Cardiac septum (tissue), 1 donor: ENCODE data around the gene MAP2K4. TPM values are rescaled to one million over a fixed set of nuclear protein-coding genes. Genes with fewer than 3 reads are reported as not detected.
"Not testable (repeated sequence)": the region's sequence is repeated elsewhere in the genome, so short reads cannot be mapped to it uniquely, and the experiment has no call there.

ENCODE experiments used
- DNase-seq: peaks from one replicate; pipeline ENCODE4 v3.0.0-alpha.2; 2020; ENCODE audit warnings: low spot score
- intact Hi-C: fragments of 100-400 bp; cut with DNase I; formaldehyde crosslinking; loops from one replicate; pipeline ENCODE4 v1.14.0; 2022
- microRNA-seq: library from miRNA; unstranded; fragments of <30 nt; microRNA quantifications from one replicate; pipeline ENCODE4 v1.2.0, GENCODE V29; 2020
- total RNA-seq: library from RNA; stranded (reverse); fragmentation: NEBNext Ultra II Directional; extraction: Animal tissue kit (Norgen Biotek cat#: 25700); gene quantifications from one replicate; pipeline ENCODE4 v1.2.1, GENCODE V29; 2021
- donor health status: DM: no; HTN: no; CAD: no.

The MAP2K4 gene
- total RNA-seq, 1 donor from 2014 or later, result 32.5 TPM

DNA sequence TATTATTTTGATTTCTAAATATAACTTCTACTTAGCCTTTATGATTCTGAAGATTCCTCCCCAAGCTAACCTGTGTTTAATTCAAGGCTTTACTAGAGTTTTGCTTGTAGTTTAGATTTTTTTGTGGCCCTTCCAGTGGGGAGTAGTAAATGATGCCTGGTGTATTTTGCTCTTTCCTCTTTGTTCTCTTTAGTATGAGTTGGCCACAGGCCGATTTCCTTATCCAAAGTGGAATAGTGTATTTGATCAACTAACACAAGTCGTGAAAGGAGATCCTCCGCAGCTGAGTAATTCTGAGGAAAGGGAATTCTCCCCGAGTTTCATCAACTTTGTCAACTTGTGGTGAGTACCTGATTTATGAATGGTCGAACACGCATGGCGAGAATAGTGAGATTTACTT is 108.3 kb downstream of the MAP2K4 start:
- DNase-seq, result no peak
- intact Hi-C loops, result no loop called here

DNA sequence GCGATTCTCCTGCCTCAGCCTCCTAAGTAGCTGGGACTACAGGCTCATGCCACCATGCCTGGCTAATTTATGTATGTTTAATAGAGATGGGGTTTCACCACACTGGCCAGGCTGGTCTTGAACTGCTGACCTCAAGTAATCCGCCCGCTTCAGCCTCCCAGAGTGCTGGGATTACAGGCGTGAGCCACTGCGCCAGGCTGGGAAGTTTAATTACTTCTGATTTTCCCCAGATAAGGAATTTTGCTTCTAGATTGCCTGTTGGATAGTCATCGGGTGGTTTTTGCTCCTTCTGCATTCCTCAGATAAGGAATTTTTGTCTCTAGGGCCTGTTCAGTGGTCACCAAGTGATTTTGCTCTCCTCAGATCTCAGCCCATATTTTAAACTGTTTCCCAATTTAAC is 112.5 kb downstream of the MAP2K4 start:
- no peak for DNase-seq
- intact Hi-C loops, result no loop called here

- intact Hi-C loops, result no loop called here
- no peak for DNase-seq
These were observed 113.4 kb downstream of the MAP2K4 start for GRCh38 chr17:12134101-12134500.

DNA sequence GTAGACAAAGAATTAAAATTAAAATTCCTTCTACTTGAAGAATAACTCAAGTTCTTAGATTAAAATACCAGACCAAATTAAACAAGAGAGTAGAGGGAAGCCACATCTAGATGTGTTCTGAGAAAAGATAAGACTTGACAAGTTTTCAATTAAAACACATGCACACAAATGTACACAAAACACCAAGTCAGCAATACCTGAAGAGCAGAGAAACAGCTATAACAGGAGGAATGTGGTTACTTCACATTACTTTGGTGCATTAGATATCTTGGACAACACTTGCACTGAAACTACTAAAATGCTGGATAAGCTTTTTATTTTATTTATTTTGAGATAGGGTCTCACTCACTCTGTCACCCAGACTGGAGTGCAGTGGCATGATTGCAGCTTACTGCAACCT is 113.9 kb downstream of the MAP2K4 start:
- intact Hi-C loops, result no loop called here
- DNase-seq, result no peak

- intact Hi-C loops, result no loop called here
These were observed 115.6 kb downstream of the MAP2K4 start for GRCh38 chr17:12136243-12136642.

DNA sequence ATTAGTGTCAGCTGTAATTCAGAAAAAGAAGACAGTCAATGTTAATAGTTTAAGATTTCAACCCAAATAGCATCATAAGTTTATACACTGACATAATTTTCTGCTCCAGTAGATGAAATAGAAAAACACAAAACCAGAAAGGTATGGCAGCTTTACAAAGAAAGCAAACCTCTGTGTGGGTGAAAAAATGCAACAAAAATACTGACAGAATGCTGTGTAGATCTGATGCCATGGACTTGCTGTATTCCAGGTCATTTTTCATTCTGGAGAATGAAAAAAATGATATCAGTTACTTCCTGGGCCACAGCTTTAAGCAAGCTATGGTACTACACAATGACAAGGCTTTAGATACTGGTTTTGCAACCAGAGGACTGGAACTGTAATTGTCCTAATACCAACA is 116.0 kb downstream of the MAP2K4 start:
- intact Hi-C loops, result no loop called here

More at GRCh38 chr17:12136243-12136642, 115.6 kb downstream of the MAP2K4 start:
- no peak for DNase-seq

DNA sequence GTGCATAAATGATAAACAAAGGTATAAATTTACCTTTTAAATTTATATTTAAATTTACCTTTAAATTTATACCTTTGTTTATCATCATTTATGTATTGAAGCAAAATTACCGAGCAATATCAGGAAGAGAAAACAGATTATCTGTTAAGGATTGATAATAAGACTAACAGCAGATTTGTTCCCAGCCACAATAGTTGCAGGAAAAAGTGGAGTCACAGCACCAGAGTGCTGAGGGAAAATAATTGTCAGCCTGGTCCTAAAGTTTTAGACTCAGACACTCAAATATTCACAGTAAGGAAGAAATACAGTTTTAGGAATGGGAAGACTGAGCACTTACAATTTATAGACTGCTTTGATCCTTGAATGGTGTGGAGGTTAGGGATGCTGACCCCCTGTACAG is 117.2 kb downstream of the MAP2K4 start:
- no peak for DNase-seq
- intact Hi-C loops, result no loop called here

More for the DNA sequence above, 116.0 kb downstream of the MAP2K4 start:
- DNase-seq, result no peak

DNA sequence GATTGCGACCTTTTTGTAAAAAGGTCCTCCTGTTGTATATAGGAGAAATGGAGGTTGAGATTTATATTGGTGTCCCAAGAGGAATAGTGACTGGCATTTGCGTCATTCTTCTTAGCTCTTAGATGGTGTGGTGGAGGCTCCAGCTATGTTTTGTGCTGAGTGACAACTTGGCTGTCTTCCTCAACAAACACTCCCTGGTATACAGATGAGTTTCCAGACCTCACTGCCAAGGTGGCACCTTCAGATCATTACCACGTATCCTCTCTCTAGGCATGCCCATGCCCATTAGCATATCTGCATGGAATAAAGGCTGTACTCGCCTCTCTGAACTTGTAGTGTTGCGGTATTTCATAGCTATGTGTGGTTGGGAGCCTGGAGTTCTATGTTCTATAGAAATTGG is 120.0 kb downstream of the MAP2K4 start:
- no peak for DNase-seq
- intact Hi-C loops, result no loop called here

GRCh38 chr17:12162187-12162586 is 141.5 kb downstream of the MAP2K4 start:
- intact Hi-C loops, DNase-seq: not testable (repeated sequence)

DNA sequence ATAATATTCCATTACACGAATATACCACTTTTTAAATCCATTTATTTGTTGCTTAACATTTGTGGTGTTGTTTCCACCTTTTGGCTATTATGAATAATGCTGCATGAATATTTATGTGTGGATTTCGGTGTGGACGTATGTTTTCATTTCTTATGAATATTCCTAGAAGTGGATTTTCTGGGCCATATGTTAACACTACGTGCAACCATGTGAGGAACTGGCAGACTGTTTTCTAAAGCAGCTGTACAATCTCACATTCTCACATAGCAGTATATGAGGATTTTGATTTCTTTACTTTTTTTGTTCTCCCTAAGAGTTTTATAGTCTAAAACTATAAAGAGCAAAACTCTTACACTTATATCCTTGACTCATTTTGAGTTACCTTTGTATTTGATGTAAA is 143.4 kb downstream of the MAP2K4 start:
- DNase-seq, result no peak
- intact Hi-C loops, result no loop called here

DNA sequence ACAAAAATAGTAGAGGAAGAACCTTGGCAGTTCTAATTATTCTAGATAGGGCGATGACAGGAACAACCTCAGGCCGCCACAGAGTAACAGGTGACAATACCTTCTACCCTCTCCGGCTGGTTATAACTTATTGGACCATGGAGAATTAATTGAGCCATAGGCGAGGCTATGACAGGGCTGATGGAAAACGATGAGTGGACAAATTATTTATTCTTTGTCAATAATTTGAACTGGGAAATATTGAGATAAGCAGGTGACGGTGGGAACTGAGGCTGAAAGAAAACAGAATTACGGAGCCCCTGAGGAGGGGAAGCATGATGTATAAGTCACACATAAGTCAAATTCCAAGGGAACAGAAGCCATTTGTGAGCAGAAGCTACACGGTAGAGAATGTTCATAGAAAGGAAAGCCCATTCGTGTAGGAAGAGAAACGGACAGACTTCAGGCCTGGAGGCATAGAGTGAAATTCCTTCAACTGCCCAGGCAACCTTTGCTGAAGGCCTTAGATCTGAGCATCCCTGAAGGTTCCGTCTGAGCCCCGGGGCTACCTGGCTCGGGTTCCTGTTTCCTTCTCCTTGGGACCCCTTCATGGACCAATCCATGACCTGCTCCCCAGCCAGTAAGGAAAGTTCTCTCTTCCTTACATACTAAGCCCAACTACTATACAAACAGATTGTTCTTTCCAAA is 158.1 kb downstream of the MAP2K4 start:
- no peak for DNase-seq
- intact Hi-C loops, result no loop called here

DNA sequence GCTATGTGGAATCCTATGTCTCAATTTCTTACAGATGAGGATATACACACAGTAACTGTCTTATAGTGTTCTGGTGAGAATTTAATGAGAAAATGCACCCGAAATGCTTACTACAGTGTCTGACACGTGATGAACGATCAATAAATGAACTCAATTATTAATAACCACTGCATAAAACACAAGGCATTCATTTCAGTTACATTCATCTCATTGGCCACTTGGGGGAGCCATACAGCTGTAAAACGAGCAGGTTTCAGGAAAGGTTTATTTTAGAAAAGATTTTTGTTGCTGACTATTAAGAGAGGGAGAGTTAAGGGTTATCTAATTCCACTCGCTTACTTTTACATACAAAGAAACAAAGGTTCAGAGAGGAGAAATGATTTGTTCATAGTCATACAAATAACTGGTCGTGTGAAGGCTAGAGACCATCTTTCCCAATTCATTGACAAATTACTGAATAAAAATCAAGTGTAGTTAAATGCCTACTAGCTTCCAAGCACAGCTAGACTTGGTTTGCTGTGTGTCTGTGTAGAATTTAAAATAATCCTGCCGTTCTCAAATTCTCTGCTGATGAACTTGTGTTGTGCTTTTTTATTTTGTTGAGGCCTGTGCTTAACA is 160.1 kb downstream of the MAP2K4 start:
- DNase-seq, result no peak
- intact Hi-C loops, result loop anchor here (2.0 kb wide), 2 partner anchors 486 to 822 kb away; no protein-coding TSS in a partner anchor

- no peak for DNase-seq
- intact Hi-C loops, result no loop called here
These were observed 167.0 kb downstream of the MAP2K4 start for GRCh38 chr17:12187658-12188057.

GRCh38 chr17:12193144-12193735 is 172.6 kb downstream of the MAP2K4 start:
- intact Hi-C loops, result no loop called here
- DNase-seq, result no peak

Small RNA genes within 50 kb of the gene (microRNA-seq; reads per million reads assigned to microRNA genes)
- gene MIR744, result 1,174 reads per million, percentile 85 among the genes with 10 or more reads in this experiment

Other genes with a start within 250 kb of the MAP2K4 start
- gene ZNF18, start 23.4 kb upstream of the MAP2K4 start, total RNA-seq, result 4.3 TPM